K562 treated with DMSO at 1 percent for 4 hours (cell line): Measurements from ENCODE around the gene HNRNPA0. TPM values are rescaled to one million over a fixed set of nuclear protein-coding genes. Genes with fewer than 3 reads are reported as not detected.

ENCODE experiments used
- total RNA-seq: library from RNA; unstranded; fragments of 300-600 nt; gene quantifications from 2 replicates; pipeline ENCODE4 v1.2.3, GENCODE V29; 2022; ENCODE audit not compliant: insufficient read depth

The HNRNPA0 gene
- total RNA-seq: 36.4 and 39.3 TPM in 2 replicates

DNA sequence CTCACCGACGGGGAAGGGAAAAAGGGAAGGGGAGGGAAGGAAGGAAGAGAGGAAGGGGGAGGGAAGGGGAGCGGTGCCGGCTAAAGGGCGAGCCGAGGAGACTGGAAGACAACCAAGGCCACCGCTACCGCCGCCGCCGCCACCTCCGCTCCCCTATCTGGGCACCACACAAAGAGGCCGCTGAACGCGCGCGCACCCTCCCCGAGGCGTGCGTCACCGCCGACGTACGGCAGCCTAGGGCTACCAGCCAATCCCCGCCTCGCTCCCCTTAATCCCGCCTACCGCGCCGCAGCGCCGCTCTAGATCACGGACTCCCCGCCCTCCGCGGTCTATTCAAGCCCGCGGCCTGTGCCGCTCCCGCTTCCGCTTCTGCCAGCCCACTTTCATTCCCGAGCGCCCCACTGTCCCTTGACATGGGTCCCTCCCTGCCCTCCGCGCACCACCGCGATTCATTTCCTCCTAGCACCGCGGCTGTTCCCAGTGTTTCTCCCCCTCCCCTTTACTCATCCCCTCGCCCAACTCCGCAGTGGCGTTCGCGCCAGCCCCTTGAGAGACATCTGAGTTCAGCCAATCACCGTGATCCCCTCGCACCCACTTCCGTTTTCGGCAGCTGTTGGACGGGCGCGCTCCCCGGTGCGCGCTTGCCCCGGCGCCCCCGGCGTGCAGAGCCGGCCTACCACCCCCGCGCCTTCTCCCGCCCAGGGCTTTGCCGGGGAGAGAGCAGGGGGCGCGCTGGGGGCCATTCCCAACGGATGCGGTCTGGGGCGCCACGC, at the start of gene HNRNPA0:
Gene HNRNPA0, minus strand, starts transcription at position 176 of the 773 bp plus-strand sequence. CDS start 297 bp downstream, outside the sequence.

DNA sequence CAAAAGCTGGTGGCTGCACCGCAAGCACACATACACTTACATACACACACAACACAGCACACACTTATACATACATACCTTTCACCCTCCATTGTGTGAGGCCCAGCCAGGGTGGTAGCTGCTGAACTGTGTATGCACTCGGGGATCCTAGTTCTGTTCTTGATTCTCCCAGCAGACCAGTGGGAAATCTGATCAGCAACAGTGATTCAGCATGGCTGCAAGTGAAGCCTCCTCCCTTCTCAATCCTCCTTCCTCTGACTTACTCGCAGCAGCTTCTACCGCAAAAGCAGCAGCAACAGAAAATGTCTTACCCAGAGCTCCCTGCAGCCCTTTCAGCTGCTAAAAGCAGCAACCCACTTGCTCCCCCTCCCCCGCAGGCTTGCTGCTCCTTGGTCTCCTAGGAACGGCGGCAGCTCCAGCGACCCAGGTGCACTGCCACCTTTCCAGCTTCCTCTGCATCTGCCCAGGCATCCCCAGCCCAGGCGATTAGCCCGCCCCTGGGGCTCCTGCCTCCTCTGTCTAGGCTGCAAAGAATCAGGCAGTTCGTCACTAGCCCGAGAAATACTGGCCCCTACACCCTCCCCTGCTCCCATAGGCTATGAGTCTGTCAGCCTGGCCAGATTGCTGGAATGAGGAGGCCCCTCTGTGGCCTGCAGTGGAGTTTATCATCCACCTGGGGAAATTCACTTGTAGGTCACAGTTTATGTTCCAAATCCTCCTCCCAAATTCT, 18.4 kb downstream of the HNRNPA0 start, which contains the start of gene KLHL3:
Gene KLHL3, minus strand, starts transcription at position 535 of the 730 bp plus-strand sequence. Its CDS starts 443 bp downstream, at position 92.

Other genes starting within 250 kb of the HNRNPA0 start
- gene KLHL3, start 18.3 kb downstream of the HNRNPA0 start, total RNA-seq: 0.75 and 1.1 TPM in 2 replicates
- gene MYOT, start 113.5 kb upstream of the HNRNPA0 start, total RNA-seq: not detected in 2 replicates
- gene PKD2L2, start 135.1 kb upstream of the HNRNPA0 start, total RNA-seq: not detected in 2 replicates